GM12878 (cell line): ENCODE data around the gene GID4. TPM values are rescaled to one million over a fixed set of nuclear protein-coding genes. Genes with fewer than 3 reads are reported as not detected.
A peak's percentile ranks its signal among the peaks of the same experiment; 100 is the strongest.

ENCODE experiments used
- ATAC-seq: fragments of 200-7000 bp; cut with Tn5 transposase; 3 replicates; pipeline ENCODE4 v1.9.1; 2020; ENCODE audit warnings: mild to moderate bottlenecking, moderate library complexity
- BruUV-seq: library from RNA; stranded (reverse); fragments of 400-500 nt; replicated peaks from 2 replicates; lab custom pipeline; 2021; lab: Mats Ljungman, UMichigan
- CTCF ChIA-PET: fragments of 300-600 bp; sonication (Branson Sonifier 250); formaldehyde crosslinking; extraction: SDS; loops from one replicate; lab custom pipeline; 2021; ENCODE audit warnings: inconsistent platforms; lab: Yijun Ruan, JAX
- POLR2A ChIA-PET: fragments of 350-600 bp; formaldehyde crosslinking; extraction: SDS; loops from one replicate; lab custom pipeline; 2021; ENCODE audit warnings: inconsistent platforms; lab: Charles Lee
- RAD21 ChIA-PET: fragments of 300-600 bp; sonication (Branson Sonifier 250); formaldehyde crosslinking; loops from one replicate; lab custom pipeline; 2023; ENCODE audit warnings: antibody characterized with exemption; ENCODE audit not compliant: unreplicated experiment; lab: Charles Lee
- SMC1A ChIA-PET: fragments of 300-600 bp; sonication (Branson Sonifier 250); formaldehyde crosslinking; loops from one replicate; lab custom pipeline; 2023; ENCODE audit not compliant: unreplicated experiment, uncharacterized antibody; lab: Charles Lee
- DNase-seq: peaks from one replicate; pipeline ENCODE4 v3.0.0-alpha.2; 2011; ENCODE audit warnings: low read depth, low spot score
- FAIRE-seq: peaks from 3 replicates; lab custom pipeline; 2011; peaks lifted over from hg19 to GRCh38; lab: Jason Lieb, UNC
- H2AFZ ChIP-seq: 2 replicates; pipeline ENCODE4 v1.6.0; 2011; ENCODE audit warnings: low read depth, low read length, control low read depth; ENCODE audit not compliant: control insufficient read depth
- H3K27ac ChIP-seq: 2 replicates; pipeline ENCODE4 v1.5.1; 2011; ENCODE audit warnings: control low read depth; ENCODE audit not compliant: control insufficient read depth, insufficient read depth
- H3K27me3 ChIP-seq, 2 experiments: replicated peaks in 1 of 2; 2 replicates each; pipeline versions ENCODE4 v1.6.0 to v1.6.1; 2011; ENCODE audit warnings: low read length in 1 of 2; ENCODE audit not compliant: control insufficient read depth in 2 of 2, insufficient read depth in 2 of 2
- H3K36me3 ChIP-seq, 2 experiments: 2 replicates each; pipeline ENCODE4 v1.5.1; 2011; ENCODE audit warnings: low read length in 1 of 2; ENCODE audit not compliant: control insufficient read depth in 2 of 2, insufficient read depth in 2 of 2
- H3K4me1 ChIP-seq: 2 replicates; pipeline ENCODE4 v1.6.1; 2011; ENCODE audit warnings: mild to moderate bottlenecking, low read length, moderate library complexity, mixed read lengths; ENCODE audit not compliant: control insufficient read depth, insufficient read depth
- H3K4me2 ChIP-seq: 2 replicates; pipeline ENCODE4 v1.6.0; 2011; ENCODE audit warnings: control low read depth; ENCODE audit not compliant: control insufficient read depth, insufficient read depth
- H3K4me3 ChIP-seq: fragments of 200-600 bp; sonication (generic); 2 replicates; pipeline ENCODE4 v1.5.1; 2016
- H3K79me2 ChIP-seq: 2 replicates; pipeline ENCODE4 v1.6.0; 2011; ENCODE audit warnings: low read length; ENCODE audit not compliant: control insufficient read depth, insufficient read depth
- H3K9ac ChIP-seq: 2 replicates; pipeline ENCODE4 v1.8.0; 2011; ENCODE audit warnings: low read length, control low read depth, mixed read lengths; ENCODE audit not compliant: control insufficient read depth, insufficient read depth
- H3K9me3 ChIP-seq: replicated peaks from 3 replicates; pipeline ENCODE4 v1.5.1; 2011; ENCODE audit warnings: mild to moderate bottlenecking, low read length; ENCODE audit not compliant: control insufficient read depth, insufficient read depth
- H4K20me1 ChIP-seq: 2 replicates; pipeline ENCODE4 v1.6.0; 2011; ENCODE audit not compliant: control insufficient read depth, insufficient read depth
- BHLHE40 ChIP-seq, 2 experiments: fragments of 450-650 bp in 1 of 2; IDR thresholded peaks; 2 replicates each; pipeline ENCODE4 v1.6.1; 2011 to 2017; ENCODE audit warnings: low read depth in 2 of 2, borderline replicate concordance in 1 of 2, improper control_type of control experiment in 1 of 2, low read length in 1 of 2, mild to moderate bottlenecking in 1 of 2
- EED ChIP-seq: sonication (generic); IDR thresholded peaks from 2 replicates; pipeline ENCODE4 v1.6.1; 2016; ENCODE audit warnings: antibody characterized with exemption, low read depth
- HCFC1 ChIP-seq: fragments of 150-350 bp; IDR thresholded peaks from 2 replicates; pipeline ENCODE4 v1.6.1; 2014; ENCODE audit warnings: low read length
- HDAC2 ChIP-seq: fragments of 200-600 bp; sonication (generic); IDR thresholded peaks from 2 replicates; pipeline ENCODE4 v1.6.1; 2017
- MXI1 ChIP-seq: fragments of 150-350 bp; IDR thresholded peaks from 2 replicates; pipeline ENCODE4 v1.6.1; 2011; ENCODE audit warnings: low read depth, mild to moderate bottlenecking, inconsistent platforms, low read length, improper control_type of control experiment
- PAX8 ChIP-seq: fragments of 450-650 bp; IDR thresholded peaks from 2 replicates; pipeline ENCODE4 v1.6.1; 2017; ENCODE audit warnings: mild to moderate bottlenecking, moderate library complexity
- PKNOX1 ChIP-seq: fragments of 450-650 bp; IDR thresholded peaks from 2 replicates; pipeline ENCODE4 v1.6.1; 2016; ENCODE audit warnings: mild to moderate bottlenecking
- RUNX3 ChIP-seq: IDR thresholded peaks from 2 replicates; pipeline ENCODE4 v1.6.1; 2012; ENCODE audit warnings: low read length, inconsistent platforms
- SKIL ChIP-seq: fragments of 450-650 bp; IDR thresholded peaks from 2 replicates; pipeline ENCODE4 v1.6.1; 2017; ENCODE audit warnings: mild to moderate bottlenecking, low read depth, inconsistent platforms; ENCODE audit not compliant: poor library complexity, severe bottlenecking
- STAT3 ChIP-seq: IDR thresholded peaks from 2 replicates; pipeline ENCODE4 v1.6.1; 2011; ENCODE audit warnings: low read depth, low read length, improper control_type of control experiment
- TAF1 ChIP-seq: IDR thresholded peaks from 2 replicates; pipeline ENCODE4 v1.6.1; 2011; ENCODE audit warnings: mild to moderate bottlenecking, low read depth, low read length, borderline replicate concordance
- TBL1XR1 ChIP-seq: IDR thresholded peaks from 2 replicates; pipeline ENCODE4 v1.6.1; 2012; ENCODE audit warnings: low read depth, low read length, improper control_type of control experiment
- TCF12 ChIP-seq: IDR thresholded peaks from 2 replicates; pipeline ENCODE4 v1.6.1; 2011; ENCODE audit warnings: low read depth, mild to moderate bottlenecking, low read length
- YY1 ChIP-seq: IDR thresholded peaks from 2 replicates; pipeline ENCODE4 v1.6.1; 2011; ENCODE audit warnings: low read depth, mild to moderate bottlenecking, low read length
- ZBTB40 ChIP-seq: fragments of 450-650 bp; IDR thresholded peaks from 2 replicates; pipeline ENCODE4 v1.6.1; 2016; ENCODE audit warnings: mild to moderate bottlenecking, moderate library complexity, borderline replicate concordance
- ZNF217 ChIP-seq: fragments of 450-650 bp; IDR thresholded peaks from 2 replicates; pipeline ENCODE4 v1.6.1; 2017; ENCODE audit warnings: antibody characterized with exemption, mild to moderate bottlenecking
- ZNF622 ChIP-seq: fragments of 450-650 bp; IDR thresholded peaks from 2 replicates; pipeline ENCODE4 v1.6.1; 2017; ENCODE audit warnings: mild to moderate bottlenecking, inconsistent platforms
- WGBS: methylation state at CpG from one replicate; pipeline ENCODE4 v1.1.6; 2016; ENCODE audit warnings: low lambda C conversion rate; ENCODE audit not compliant: insufficient replicate concordance, insufficient coverage; ENCODE audit errors: missing lambda C conversion rate; 5-methylcytosine and 5-hydroxymethylcytosine counted together
- in situ Hi-C: fragments of 300-500 bp; cut with MboI; formaldehyde crosslinking; loops from 9 replicates; pipeline ENCODE4 v1.14.3; 2018; ENCODE audit warnings: mixed read lengths
- intact Hi-C: fragments of 100-400 bp; cut with micrococcal nuclease; formaldehyde crosslinking; loops from one replicate; pipeline ENCODE4 v1.14.2; 2022; ENCODE audit not compliant: unreplicated experiment
- polyA plus RNA-seq, 11 experiments: library from polyadenylated mRNA; depleted of rRNA in 4 of 11; unstranded in 6 of 11; stranded (reverse) in 5 of 11; fragments of >200 nt; fragmentation: Nextera tagmentation in 4 of 11; fragmentation: Illumina TruSeq in 1 of 11; extraction: Ambion mirVana in 4 of 11; extraction: Trizol in 1 of 11; gene quantifications; 1 replicate in 1 of 11; 2 replicates in 10 of 11; pipeline versions ENCODE4 v1.2.1 to v1.2.3, GENCODE V29; 2011 to 2016; ENCODE audit warnings: inconsistent platforms in 2 of 11, missing spikeins in 2 of 11, low read depth in 1 of 11
- total RNA-seq, 4 experiments: library from RNA; depleted of rRNA in 3 of 4; stranded (reverse); fragments of >200 nt in 3 of 4; fragmentation: Illumina TruSeq in 1 of 4; extraction: Trizol in 1 of 4; gene quantifications; 2 replicates each; pipeline versions ENCODE4 v1.2.1 to v1.2.3, GENCODE V29; 2013 to 2021

The GID4 gene
- total and polyA plus RNA-seq, 10 of the 15 experiments (the other 5 are each of a cell fraction or from before 2014, with no cell fraction given): 0.93 to 7.3 (median 3.6) TPM

GRCh38 chr17:18033442-18034099, 5.6 kb upstream of the GID4 start:
- SMC1A ChIA-PET: interaction anchor here (0.6 to 3.5 kb wide), 25 partner anchors 9 to 436 kb away, joined by 3 to 21 read pairs (median 5); partner anchors contain the start of genes DRC3 and TOM1L2
- ATAC-seq (peak; percentile 89), FAIRE-seq (peak; percentile 81), DNase-seq (peak; percentile 67)
- H3K4me1 ChIP-seq: peaks cover 16% of the 10 kb centered on the region
- POLR2A ChIA-PET: interaction anchor here (1.0 to 1.5 kb wide), 4 partner anchors 61 to 351 kb away, joined by 3 to 8 read pairs (median 3); partner anchors contain the start of genes DRC3 and TOM1L2
- CTCF ChIA-PET: interaction anchor here (0.6 to 5.2 kb wide), 41 partner anchors 8 to 537 kb away, joined by 3 to 73 read pairs (median 5); partner anchors contain the start of gene RAI1
- 4% methylated on average over 5 of the region's 5 CpGs for WGBS
- intact Hi-C loops (loop anchor here (1.0 to 2.0 kb wide), 3 partner anchors 48 to 351 kb away; no protein-coding TSS in a partner anchor), in situ Hi-C loops (loop anchor here (5.0 kb wide), 3 partner anchors 141 to 356 kb away; no protein-coding TSS in a partner anchor)
- H3K4me3 ChIP-seq: no peak overlapping the region
- H3K27ac ChIP-seq: no peak overlapping the region
- no peak overlapping the region for H2AFZ ChIP-seq
- H3K79me2 ChIP-seq: peaks cover 15% of the 10 kb centered on the region
- H3K9me3 ChIP-seq: no peaks in the 10 kb centered on the region
- no peaks in the 10 kb centered on the region for H3K27me3 ChIP-seq
- H3K4me2 ChIP-seq: no peak overlapping the region
- RAD21 ChIA-PET: interaction anchor here (0.5 to 3.2 kb wide), 30 partner anchors 8 to 392 kb away, joined by 3 to 14 read pairs (median 5); partner anchors contain the start of genes DRC3, DRG2, LLGL1 and SREBF1
- no peak overlapping the region for H3K9ac ChIP-seq
- BruUV-seq: no TSS peak
- H4K20me1 ChIP-seq: no peaks in the 10 kb centered on the region
- no peaks in the 10 kb centered on the region for H3K36me3 ChIP-seq
- no peak for TF ChIP-seq ZNF217
- 0 out of 4 replicates have a peak, but pooled peaks of 1 of the 2 experiments have one; percentile 5 for TF ChIP-seq BHLHE40 (IDR thresholded peaks at IDR 0.05; ENCODE audit: borderline replicate concordance in 1 of 2, low read depth in 2 of 2, low read length in 1 of 2)
- TF ChIP-seq TBL1XR1: no peak
- no peak for TF ChIP-seq HDAC2
- TF ChIP-seq ZBTB40: peak; percentile 70; the same call in 1 of the 2 replicates
- peak; percentile 54 for TF ChIP-seq SKIL
- peak; percentile 89 for TF ChIP-seq RUNX3
- no peak for TF ChIP-seq ZNF622
- no peak for TF ChIP-seq TCF12
- TF ChIP-seq STAT3: no peak
- TF ChIP-seq PAX8: no peak
- TF ChIP-seq PKNOX1: no peak
- 0 out of 2 replicates have a peak, but pooled peaks have one; percentile 37 for TF ChIP-seq MXI1
- peak; percentile 92 for TF ChIP-seq HCFC1
- TF ChIP-seq YY1: peak; percentile 78
- TF ChIP-seq TAF1: no peak
- TF ChIP-seq EED: no peak
